HT1080 (cell line): Measurements from ENCODE around the gene CHST1. TPM values are rescaled to one million over a fixed set of nuclear protein-coding genes. Genes with fewer than 3 reads are reported as not detected.
A peak's percentile ranks its signal among the peaks of the same experiment; 100 is the strongest.

Experiments used
- DNase-seq: peaks from one replicate; pipeline ENCODE4 v3.0.0-alpha.2; 2015; ENCODE audit warnings: low read depth
- total RNA-seq: library from RNA; depleted of rRNA; stranded (reverse); fragments of >200 nt; shearing (Covaris generic); gene quantifications from 2 replicates; pipeline ENCODE4 v1.2.3, GENCODE V29; 2014

Gene CHST1
- total RNA-seq, 1 experiment from 2014 or later = 2.4 TPM

- DNase-seq = no peak
Observed at GRCh38 chr11:45661439-45662055, 3.9 kb downstream of the CHST1 start.

GRCh38 chr11:45660729-45661438, 4.5 kb downstream of the CHST1 start:
- no peak for DNase-seq

- DNase-seq = no peak
Observed at GRCh38 chr11:45659818-45660160, 5.6 kb downstream of the CHST1 start.

GRCh38 chr11:45659031-45659817, 6.2 kb downstream of the CHST1 start:
- DNase-seq = no peak

- peak; percentile 84 for DNase-seq
Observed at GRCh38 chr11:45658292-45658991, 7.0 kb downstream of the CHST1 start.

GRCh38 chr11:45657496-45658260, 7.7 kb downstream of the CHST1 start:
- DNase-seq = no peak

- no peak for DNase-seq
Observed at GRCh38 chr11:45655831-45656230, 9.6 kb downstream of the CHST1 start.

- peak; percentile 68 for DNase-seq
Observed at GRCh38 chr11:45655347-45655756, 10.1 kb downstream of the CHST1 start.

- no peak for DNase-seq
Observed at GRCh38 chr11:45655012-45655283, 10.5 kb downstream of the CHST1 start.

GRCh38 chr11:45654231-45655011, 11.0 kb downstream of the CHST1 start:
- no peak for DNase-seq

GRCh38 chr11:45653277-45653676, 12.1 kb downstream of the CHST1 start:
- no peak for DNase-seq

GRCh38 chr11:45652781-45653180, 12.6 kb downstream of the CHST1 start:
- no peak for DNase-seq

- no peak for DNase-seq
Observed at GRCh38 chr11:45651841-45652749, 13.3 kb downstream of the CHST1 start.

GRCh38 chr11:45651156-45651555, 14.3 kb downstream of the CHST1 start:
- DNase-seq = no peak

- DNase-seq = no peak
Observed at GRCh38 chr11:45650166-45651095, 15.0 kb downstream of the CHST1 start.

- DNase-seq = no peak
Observed at GRCh38 chr11:45649544-45650165, 15.8 kb downstream of the CHST1 start.

GRCh38 chr11:45648931-45649330, 16.5 kb downstream of the CHST1 start:
- no peak for DNase-seq

- no peak for DNase-seq
Observed at GRCh38 chr11:45647786-45648185, 17.6 kb downstream of the CHST1 start.
